ENCODE measurements around the gene ELFN2.
A peak's percentile ranks its signal among the peaks of the same experiment; 100 is the strongest.

The ELFN2 gene

GRCh38 chr22:37454857-37455686, 27.8 kb upstream of the ELFN2 start:
- DNase-seq (ENCODE audit: low spot score): peak; percentile 33

- no peak for DNase-seq (ENCODE audit: low spot score)
These were observed 26.4 kb upstream of the ELFN2 start for GRCh38 chr22:37453696-37454095.

- DNase-seq (ENCODE audit: low spot score): no peak
These were observed 23.9 kb upstream of the ELFN2 start for GRCh38 chr22:37451218-37451617.

GRCh38 chr22:37449331-37450001, 22.2 kb upstream of the ELFN2 start:
- no peak for DNase-seq (ENCODE audit: low spot score)

- no peak for DNase-seq (ENCODE audit: low spot score)
These were observed 21.3 kb upstream of the ELFN2 start for GRCh38 chr22:37448516-37449127.

- no peak for DNase-seq (ENCODE audit: low spot score)
These were observed 18.2 kb upstream of the ELFN2 start for GRCh38 chr22:37445501-37445900.

- DNase-seq (ENCODE audit: low spot score): no peak
These were observed 16.7 kb upstream of the ELFN2 start for GRCh38 chr22:37443977-37444376.

- no peak for DNase-seq (ENCODE audit: low spot score)
These were observed 15.8 kb upstream of the ELFN2 start for GRCh38 chr22:37443086-37443485.

GRCh38 chr22:37442537-37442936, 15.3 kb upstream of the ELFN2 start:
- DNase-seq (ENCODE audit: low spot score): no peak

GRCh38 chr22:37442135-37442534, 14.9 kb upstream of the ELFN2 start:
- no peak for DNase-seq (ENCODE audit: low spot score)

GRCh38 chr22:37440875-37441274, 13.6 kb upstream of the ELFN2 start:
- no peak for DNase-seq (ENCODE audit: low spot score)

- no peak for DNase-seq (ENCODE audit: low spot score)
These were observed 12.1 kb upstream of the ELFN2 start for GRCh38 chr22:37439347-37439746.

- DNase-seq (ENCODE audit: low spot score): no peak
These were observed 8.8 kb upstream of the ELFN2 start for GRCh38 chr22:37435970-37436603.

GRCh38 chr22:37433786-37434185, 6.5 kb upstream of the ELFN2 start:
- DNase-seq (ENCODE audit: low spot score): no peak

GRCh38 chr22:37432708-37433054, 5.4 kb upstream of the ELFN2 start:
- DNase-seq (ENCODE audit: low spot score): no peak

GRCh38 chr22:37431801-37432707, 4.8 kb upstream of the ELFN2 start:
- DNase-seq (ENCODE audit: low spot score): no peak

GRCh38 chr22:37431366-37431765, 4.1 kb upstream of the ELFN2 start:
- DNase-seq (ENCODE audit: low spot score): no peak

GRCh38 chr22:37430941-37431340, 3.7 kb upstream of the ELFN2 start:
- DNase-seq (ENCODE audit: low spot score): no peak

- DNase-seq (ENCODE audit: low spot score): peak; percentile 6
These were observed 1.6 kb upstream of the ELFN2 start for GRCh38 chr22:37428649-37429586.

Data from hematopoietic multipotent progenitor cell treated with erythropoietin and hydrocortisone succinate and interleukin-3 and kit ligand, for 15 days (in vitro differentiated cells).